Testis (tissue), 2 donors: Measurements from ENCODE around the gene IRF5.

Experiments
- POLR2A ChIP-seq: fragments of 450-650 bp; IDR thresholded peaks from one replicate; pipeline ENCODE4 v1.6.1; 2017; ENCODE audit warnings: antibody characterized with exemption, mild to moderate bottlenecking, moderate library complexity
- TF ChIP-seq, protein P1 (sequence below), 3 experiments: fragments of 450-650 bp in 2 of 3; fragments of 200-600 bp in 1 of 3; sonication (generic) in 1 of 3; IDR thresholded peaks; one replicate each; pipeline ENCODE4 v1.5.1; 2016 to 2019; ENCODE audit warnings: antibody characterized with exemption in 3 of 3, mild to moderate bottlenecking in 2 of 3, moderate library complexity in 1 of 3

DNA sequence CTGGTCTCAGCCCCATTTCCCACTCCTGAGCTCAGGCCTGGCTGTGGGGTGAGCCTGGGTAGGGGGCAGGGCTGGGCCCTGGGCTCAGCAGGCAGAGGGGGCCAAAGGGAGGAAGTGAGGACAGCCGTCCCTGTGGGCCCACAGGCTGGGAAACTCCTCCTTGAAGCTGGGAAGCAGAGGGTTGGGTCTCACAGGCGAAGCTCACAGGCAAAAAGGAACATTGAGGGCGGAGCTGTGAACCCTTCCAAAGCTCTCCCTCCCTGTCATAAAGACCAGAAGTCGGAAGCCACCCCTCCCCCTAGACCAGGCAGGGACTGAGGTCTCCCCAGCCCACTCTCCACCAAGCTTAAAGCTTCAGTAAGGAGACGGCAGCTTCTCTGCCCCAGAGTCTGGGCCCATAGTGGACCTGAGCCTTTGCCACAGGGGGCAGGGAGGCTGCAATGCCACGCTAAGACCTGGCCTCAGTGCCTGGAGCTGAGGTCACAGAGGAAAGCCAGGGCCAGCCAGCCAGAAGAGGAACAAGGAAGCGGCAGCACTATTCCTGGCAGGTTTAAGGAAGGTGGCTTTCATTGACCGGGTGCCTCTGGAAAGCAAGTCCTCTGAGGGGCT, 26.2 kb upstream of the IRF5 start:
- TF ChIP-seq, protein P1, sequence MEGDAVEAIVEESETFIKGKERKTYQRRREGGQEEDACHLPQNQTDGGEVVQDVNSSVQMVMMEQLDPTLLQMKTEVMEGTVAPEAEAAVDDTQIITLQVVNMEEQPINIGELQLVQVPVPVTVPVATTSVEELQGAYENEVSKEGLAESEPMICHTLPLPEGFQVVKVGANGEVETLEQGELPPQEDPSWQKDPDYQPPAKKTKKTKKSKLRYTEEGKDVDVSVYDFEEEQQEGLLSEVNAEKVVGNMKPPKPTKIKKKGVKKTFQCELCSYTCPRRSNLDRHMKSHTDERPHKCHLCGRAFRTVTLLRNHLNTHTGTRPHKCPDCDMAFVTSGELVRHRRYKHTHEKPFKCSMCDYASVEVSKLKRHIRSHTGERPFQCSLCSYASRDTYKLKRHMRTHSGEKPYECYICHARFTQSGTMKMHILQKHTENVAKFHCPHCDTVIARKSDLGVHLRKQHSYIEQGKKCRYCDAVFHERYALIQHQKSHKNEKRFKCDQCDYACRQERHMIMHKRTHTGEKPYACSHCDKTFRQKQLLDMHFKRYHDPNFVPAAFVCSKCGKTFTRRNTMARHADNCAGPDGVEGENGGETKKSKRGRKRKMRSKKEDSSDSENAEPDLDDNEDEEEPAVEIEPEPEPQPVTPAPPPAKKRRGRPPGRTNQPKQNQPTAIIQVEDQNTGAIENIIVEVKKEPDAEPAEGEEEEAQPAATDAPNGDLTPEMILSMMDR (IDR thresholded peaks at IDR 0.05) = no peak
- no peak for TF ChIP-seq POLR2A
